HEK293 (cell line): ENCODE results near the gene C6orf15.

ENCODE experiments used
- GLIS2 ChIP-seq: fragments of 450-650 bp; formaldehyde crosslinking; IDR thresholded peaks from 2 replicates; pipeline ENCODE4 v1.5.1; 2016; ENCODE audit warnings: missing biosample characterization, missing genetic modification characterization
- SP2 ChIP-seq: fragments of 450-650 bp; formaldehyde crosslinking; IDR thresholded peaks from 2 replicates; pipeline ENCODE4 v1.5.1; 2016; ENCODE audit warnings: missing biosample characterization, missing genetic modification characterization
- ZBTB17 ChIP-seq: fragments of 450-650 bp; formaldehyde crosslinking; IDR thresholded peaks from 2 replicates; pipeline ENCODE4 v1.5.1; 2016; ENCODE audit warnings: missing biosample characterization, missing genetic modification characterization
- ZBTB20 ChIP-seq: fragments of 450-650 bp; formaldehyde crosslinking; IDR thresholded peaks from 2 replicates; pipeline ENCODE4 v1.5.1; 2016; ENCODE audit warnings: missing biosample characterization, missing genetic modification characterization
- ZBTB8A ChIP-seq: fragments of 450-650 bp; formaldehyde crosslinking; IDR thresholded peaks from 2 replicates; pipeline ENCODE4 v1.5.1; 2016; ENCODE audit warnings: missing biosample characterization, missing genetic modification characterization
- ZFHX2 ChIP-seq: fragments of 450-650 bp; formaldehyde crosslinking; conservative IDR thresholded peaks from 2 replicates; pipeline ENCODE4 v1.5.1; 2016; ENCODE audit warnings: missing biosample characterization, missing genetic modification characterization
- ZFP37 ChIP-seq: fragments of 450-650 bp; formaldehyde crosslinking; IDR thresholded peaks from 2 replicates; pipeline ENCODE4 v1.5.1; 2016; ENCODE audit warnings: missing biosample characterization, missing genetic modification characterization
- ZFP41 ChIP-seq: fragments of 450-650 bp; formaldehyde crosslinking; IDR thresholded peaks from 2 replicates; pipeline ENCODE4 v1.5.1; 2016; ENCODE audit warnings: missing biosample characterization, missing genetic modification characterization, borderline replicate concordance
- ZIC2 ChIP-seq: fragments of 450-650 bp; formaldehyde crosslinking; IDR thresholded peaks from 2 replicates; pipeline ENCODE4 v1.5.1; 2016; ENCODE audit warnings: missing biosample characterization, missing genetic modification characterization
- ZNF114 ChIP-seq: fragments of 450-650 bp; formaldehyde crosslinking; IDR thresholded peaks from 2 replicates; pipeline ENCODE4 v1.5.0; 2017; ENCODE audit warnings: missing biosample characterization, missing genetic modification characterization
- ZNF157 ChIP-seq: fragments of 450-650 bp; formaldehyde crosslinking; IDR thresholded peaks from 2 replicates; pipeline ENCODE4 v1.5.1; 2016; ENCODE audit warnings: missing biosample characterization, missing genetic modification characterization
- ZNF274 ChIP-seq, 2 experiments: fragments of 200-500 bp in 1 of 2; fragments of 450-650 bp in 1 of 2; sonication (Bioruptor generic) in 1 of 2; formaldehyde crosslinking in 1 of 2; IDR thresholded peaks; 2 replicates each; pipeline versions ENCODE4 v1.5.1 to v1.6.1; 2014 to 2016; ENCODE audit warnings: borderline replicate concordance in 1 of 2, inconsistent platforms in 1 of 2, low read length in 1 of 2, missing biosample characterization in 1 of 2, missing genetic modification characterization in 1 of 2
- ZNF280D ChIP-seq: fragments of 450-650 bp; formaldehyde crosslinking; IDR thresholded peaks from 2 replicates; pipeline ENCODE4 v1.5.1; 2016; ENCODE audit warnings: missing biosample characterization, missing genetic modification characterization
- ZNF433 ChIP-seq: fragments of 450-650 bp; formaldehyde crosslinking; IDR thresholded peaks from 2 replicates; pipeline ENCODE4 v1.5.1; 2016; ENCODE audit warnings: missing biosample characterization, missing genetic modification characterization, low read depth
- ZNF530 ChIP-seq: fragments of 450-650 bp; formaldehyde crosslinking; IDR thresholded peaks from 2 replicates; pipeline ENCODE4 v1.5.1; 2016; ENCODE audit warnings: low read depth, missing biosample characterization, missing genetic modification characterization
- ZNF677 ChIP-seq: fragments of 450-650 bp; IDR thresholded peaks from 2 replicates; pipeline ENCODE4 v1.5.0; 2018; ENCODE audit warnings: missing biosample characterization, mild to moderate bottlenecking, missing genetic modification characterization, moderate library complexity
- ZNF785 ChIP-seq: fragments of 450-650 bp; formaldehyde crosslinking; IDR thresholded peaks from 2 replicates; pipeline ENCODE4 v1.5.1; 2016; ENCODE audit warnings: missing biosample characterization, missing genetic modification characterization
- ZNF830 ChIP-seq: fragments of 450-650 bp; IDR thresholded peaks from 2 replicates; pipeline ENCODE4 v1.5.0; 2018; ENCODE audit warnings: missing biosample characterization, missing genetic modification characterization, low read depth, mild to moderate bottlenecking, moderate library complexity
- ZSCAN16 ChIP-seq: fragments of 450-650 bp; formaldehyde crosslinking; IDR thresholded peaks from 2 replicates; pipeline ENCODE4 v1.5.1; 2016; ENCODE audit warnings: missing biosample characterization, missing genetic modification characterization
- ZSCAN30 ChIP-seq: fragments of 450-650 bp; IDR thresholded peaks from 2 replicates; pipeline ENCODE4 v1.5.1; 2018; ENCODE audit warnings: missing biosample characterization, mild to moderate bottlenecking, missing genetic modification characterization, moderate library complexity
- TF ChIP-seq, protein P1 (sequence below): fragments of 450-650 bp; formaldehyde crosslinking; IDR thresholded peaks from 2 replicates; pipeline ENCODE4 v1.5.1; 2016; ENCODE audit warnings: missing biosample characterization, missing genetic modification characterization
- TF ChIP-seq, protein P2 (sequence below): fragments of 450-650 bp; formaldehyde crosslinking; IDR thresholded peaks from 2 replicates; pipeline ENCODE4 v1.5.1; 2016; ENCODE audit warnings: missing biosample characterization, missing genetic modification characterization
- TF ChIP-seq, protein P3 (sequence below): fragments of 450-650 bp; formaldehyde crosslinking; IDR thresholded peaks from 2 replicates; pipeline ENCODE4 v1.5.1; 2016; ENCODE audit warnings: missing biosample characterization, missing genetic modification characterization
- TF ChIP-seq, protein P4 (sequence below): fragments of 450-650 bp; formaldehyde crosslinking; IDR thresholded peaks from 2 replicates; pipeline ENCODE4 v1.5.1; 2017; ENCODE audit warnings: missing biosample characterization, missing genetic modification characterization
- TF ChIP-seq, protein P5 (sequence below): fragments of 450-650 bp; formaldehyde crosslinking; IDR thresholded peaks from 2 replicates; pipeline ENCODE4 v1.5.1; 2016; ENCODE audit warnings: missing biosample characterization, missing genetic modification characterization, low read depth

C6orf15 gene

GRCh38 chr6:31158863-31159855, 46.8 kb upstream of the C6orf15 start (continued):
- TF ChIP-seq, protein P1, sequence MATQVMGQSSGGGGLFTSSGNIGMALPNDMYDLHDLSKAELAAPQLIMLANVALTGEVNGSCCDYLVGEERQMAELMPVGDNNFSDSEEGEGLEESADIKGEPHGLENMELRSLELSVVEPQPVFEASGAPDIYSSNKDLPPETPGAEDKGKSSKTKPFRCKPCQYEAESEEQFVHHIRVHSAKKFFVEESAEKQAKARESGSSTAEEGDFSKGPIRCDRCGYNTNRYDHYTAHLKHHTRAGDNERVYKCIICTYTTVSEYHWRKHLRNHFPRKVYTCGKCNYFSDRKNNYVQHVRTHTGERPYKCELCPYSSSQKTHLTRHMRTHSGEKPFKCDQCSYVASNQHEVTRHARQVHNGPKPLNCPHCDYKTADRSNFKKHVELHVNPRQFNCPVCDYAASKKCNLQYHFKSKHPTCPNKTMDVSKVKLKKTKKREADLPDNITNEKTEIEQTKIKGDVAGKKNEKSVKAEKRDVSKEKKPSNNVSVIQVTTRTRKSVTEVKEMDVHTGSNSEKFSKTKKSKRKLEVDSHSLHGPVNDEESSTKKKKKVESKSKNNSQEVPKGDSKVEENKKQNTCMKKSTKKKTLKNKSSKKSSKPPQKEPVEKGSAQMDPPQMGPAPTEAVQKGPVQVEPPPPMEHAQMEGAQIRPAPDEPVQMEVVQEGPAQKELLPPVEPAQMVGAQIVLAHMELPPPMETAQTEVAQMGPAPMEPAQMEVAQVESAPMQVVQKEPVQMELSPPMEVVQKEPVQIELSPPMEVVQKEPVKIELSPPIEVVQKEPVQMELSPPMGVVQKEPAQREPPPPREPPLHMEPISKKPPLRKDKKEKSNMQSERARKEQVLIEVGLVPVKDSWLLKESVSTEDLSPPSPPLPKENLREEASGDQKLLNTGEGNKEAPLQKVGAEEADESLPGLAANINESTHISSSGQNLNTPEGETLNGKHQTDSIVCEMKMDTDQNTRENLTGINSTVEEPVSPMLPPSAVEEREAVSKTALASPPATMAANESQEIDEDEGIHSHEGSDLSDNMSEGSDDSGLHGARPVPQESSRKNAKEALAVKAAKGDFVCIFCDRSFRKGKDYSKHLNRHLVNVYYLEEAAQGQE (tag by site-specific recombination) = no peak
- TF ChIP-seq ZSCAN16 (tag by site-specific recombination) (no peak), ZNF830 (tag by site-specific recombination) (no peak), ZSCAN30 (tag by site-specific recombination) (no peak), ZNF530 (no peak), ZNF157 (tag by site-specific recombination) (no peak), ZBTB8A (tag by site-specific recombination) (peak; percentile 37; the same call in 1 of the 2 replicates), ZBTB17 (tag by site-specific recombination) (peak; percentile 91), ZFHX2 (tag by site-specific recombination) (peak; percentile 88), ZNF114 (tag by site-specific recombination) (no peak), ZNF433 (tag by site-specific recombination) (no peak), SP2 (tag by site-specific recombination) (peak; percentile 93), ZIC2 (peak; percentile 91), GLIS2 (tag by site-specific recombination) (peak; percentile 89), ZNF677 (tag by site-specific recombination) (no peak), ZBTB20 (peak; percentile 100), ZFP41 (no peak), ZNF280D (tag by site-specific recombination) (no peak), ZFP37 (0 out of 2 replicates have a peak, but pooled peaks have one; percentile 45), ZNF785 (no peak), ZNF274 (IDR thresholded peaks at IDR 0.05; ENCODE audit: low read length) (no peak), ZNF274 (tag by site-specific recombination; IDR thresholded peaks at IDR 0.05; ENCODE audit: borderline replicate concordance) (no peak)
- TF ChIP-seq, protein P2, sequence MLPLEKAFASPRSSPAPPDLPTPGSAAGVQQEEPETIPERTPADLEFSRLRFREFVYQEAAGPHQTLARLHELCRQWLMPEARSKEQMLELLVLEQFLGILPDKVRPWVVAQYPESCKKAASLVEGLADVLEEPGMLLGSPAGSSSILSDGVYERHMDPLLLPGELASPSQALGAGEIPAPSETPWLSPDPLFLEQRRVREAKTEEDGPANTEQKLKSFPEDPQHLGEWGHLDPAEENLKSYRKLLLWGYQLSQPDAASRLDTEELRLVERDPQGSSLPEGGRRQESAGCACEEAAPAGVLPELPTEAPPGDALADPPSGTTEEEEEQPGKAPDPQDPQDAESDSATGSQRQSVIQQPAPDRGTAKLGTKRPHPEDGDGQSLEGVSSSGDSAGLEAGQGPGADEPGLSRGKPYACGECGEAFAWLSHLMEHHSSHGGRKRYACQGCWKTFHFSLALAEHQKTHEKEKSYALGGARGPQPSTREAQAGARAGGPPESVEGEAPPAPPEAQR (tag by site-specific recombination) = no peak
- TF ChIP-seq, protein P3, sequence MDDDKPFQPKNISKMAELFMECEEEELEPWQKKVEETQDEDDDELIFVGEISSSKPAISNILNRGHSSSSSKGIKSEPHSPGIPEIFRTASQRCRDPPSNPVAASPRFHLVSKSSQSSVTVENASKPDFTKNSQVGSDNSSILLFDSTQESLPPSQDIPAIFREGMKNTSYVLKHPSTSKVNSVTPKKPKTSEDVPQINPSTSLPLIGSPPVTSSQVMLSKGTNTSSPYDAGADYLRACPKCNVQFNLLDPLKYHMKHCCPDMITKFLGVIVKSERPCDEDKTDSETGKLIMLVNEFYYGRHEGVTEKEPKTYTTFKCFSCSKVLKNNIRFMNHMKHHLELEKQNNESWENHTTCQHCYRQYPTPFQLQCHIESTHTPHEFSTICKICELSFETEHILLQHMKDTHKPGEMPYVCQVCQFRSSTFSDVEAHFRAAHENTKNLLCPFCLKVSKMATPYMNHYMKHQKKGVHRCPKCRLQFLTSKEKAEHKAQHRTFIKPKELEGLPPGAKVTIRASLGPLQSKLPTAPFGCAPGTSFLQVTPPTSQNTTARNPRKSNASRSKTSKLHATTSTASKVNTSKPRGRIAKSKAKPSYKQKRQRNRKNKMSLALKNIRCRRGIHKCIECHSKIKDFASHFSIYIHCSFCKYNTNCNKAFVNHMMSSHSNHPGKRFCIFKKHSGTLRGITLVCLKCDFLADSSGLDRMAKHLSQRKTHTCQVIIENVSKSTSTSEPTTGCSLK (tag by site-specific recombination) = no peak
- TF ChIP-seq, protein P4, sequence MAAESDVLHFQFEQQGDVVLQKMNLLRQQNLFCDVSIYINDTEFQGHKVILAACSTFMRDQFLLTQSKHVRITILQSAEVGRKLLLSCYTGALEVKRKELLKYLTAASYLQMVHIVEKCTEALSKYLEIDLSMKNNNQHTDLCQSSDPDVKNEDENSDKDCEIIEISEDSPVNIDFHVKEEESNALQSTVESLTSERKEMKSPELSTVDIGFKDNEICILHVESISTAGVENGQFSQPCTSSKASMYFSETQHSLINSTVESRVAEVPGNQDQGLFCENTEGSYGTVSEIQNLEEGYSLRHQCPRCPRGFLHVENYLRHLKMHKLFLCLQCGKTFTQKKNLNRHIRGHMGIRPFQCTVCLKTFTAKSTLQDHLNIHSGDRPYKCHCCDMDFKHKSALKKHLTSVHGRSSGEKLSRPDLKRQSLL (tag by site-specific recombination) = no peak
- TF ChIP-seq, protein P5, sequence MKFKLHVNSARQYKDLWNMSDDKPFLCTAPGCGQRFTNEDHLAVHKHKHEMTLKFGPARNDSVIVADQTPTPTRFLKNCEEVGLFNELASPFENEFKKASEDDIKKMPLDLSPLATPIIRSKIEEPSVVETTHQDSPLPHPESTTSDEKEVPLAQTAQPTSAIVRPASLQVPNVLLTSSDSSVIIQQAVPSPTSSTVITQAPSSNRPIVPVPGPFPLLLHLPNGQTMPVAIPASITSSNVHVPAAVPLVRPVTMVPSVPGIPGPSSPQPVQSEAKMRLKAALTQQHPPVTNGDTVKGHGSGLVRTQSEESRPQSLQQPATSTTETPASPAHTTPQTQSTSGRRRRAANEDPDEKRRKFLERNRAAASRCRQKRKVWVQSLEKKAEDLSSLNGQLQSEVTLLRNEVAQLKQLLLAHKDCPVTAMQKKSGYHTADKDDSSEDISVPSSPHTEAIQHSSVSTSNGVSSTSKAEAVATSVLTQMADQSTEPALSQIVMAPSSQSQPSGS (tag by site-specific recombination) = no peak
